Esophagus muscularis mucosa (tissue), 3 donors: Measurements from ENCODE around the gene ADCY1.

ENCODE experiments used
- CTCF ChIP-seq, 3 experiments: fragments of 200-600 bp in 2 of 3; fragments of 450-650 bp in 1 of 3; sonication (generic) in 2 of 3; IDR thresholded peaks; one replicate each; pipeline ENCODE4 v1.5.1; 2017 to 2019; ENCODE audit warnings: antibody characterized with exemption in 3 of 3, mild to moderate bottlenecking in 2 of 3, moderate library complexity in 1 of 3
- POLR2A ChIP-seq: fragments of 450-650 bp; IDR thresholded peaks from one replicate; pipeline ENCODE4 v1.6.1; 2017; ENCODE audit warnings: antibody characterized with exemption, moderate library complexity, mild to moderate bottlenecking, low read depth
- POLR2AphosphoS5 ChIP-seq, 2 donors: sonication (generic); formaldehyde crosslinking; IDR thresholded peaks; one replicate each; pipeline ENCODE4 v1.6.1; 2017; ENCODE audit warnings: antibody characterized with exemption in 2 of 2

GRCh38 chr7:45716380-45717203 lies 142.4 kb downstream of the ADCY1 start:
- TF ChIP-seq CTCF (IDR thresholded peaks at IDR 0.05) (no peak), POLR2A (no peak), POLR2AphosphoS5 (IDR thresholded peaks at IDR 0.05) (no peak)
